T follicular helper cell (primary cell): Measurements from ENCODE around the gene RBMS1.
"Not testable (repeated sequence)": the region's sequence is repeated elsewhere in the genome, so short reads cannot be mapped to it uniquely, and the experiment has no call there.

ENCODE experiments used
- DNase-seq: peaks from one replicate; pipeline ENCODE4 v3.0.0-alpha.2; 2020; ENCODE audit warnings: low read depth

RBMS1 gene

GRCh38 chr2:160469621-160470204, 23.9 kb downstream of the RBMS1 start:
- no peak for DNase-seq

GRCh38 chr2:160469164-160469563, 24.4 kb downstream of the RBMS1 start:
- no peak for DNase-seq

GRCh38 chr2:160467086-160467485, 26.5 kb downstream of the RBMS1 start:
- no peak for DNase-seq

GRCh38 chr2:160465406-160465805, 28.2 kb downstream of the RBMS1 start:
- no peak for DNase-seq

GRCh38 chr2:160465002-160465401, 28.6 kb downstream of the RBMS1 start:
- DNase-seq = no peak

GRCh38 chr2:160464017-160464416, 29.6 kb downstream of the RBMS1 start:
- no peak for DNase-seq

GRCh38 chr2:160463245-160463644, 30.4 kb downstream of the RBMS1 start:
- DNase-seq = no peak

GRCh38 chr2:160460333-160460731, 33.3 kb downstream of the RBMS1 start:
- DNase-seq = no peak

- DNase-seq = no peak
Observed at GRCh38 chr2:160459538-160460332, 33.9 kb downstream of the RBMS1 start.

GRCh38 chr2:160458718-160459453, 34.7 kb downstream of the RBMS1 start:
- DNase-seq = no peak

GRCh38 chr2:160457588-160457987, 36.0 kb downstream of the RBMS1 start:
- no peak for DNase-seq

- DNase-seq = no peak
Observed at GRCh38 chr2:160454070-160454797, 39.4 kb downstream of the RBMS1 start.

GRCh38 chr2:160453111-160453820, 40.3 kb downstream of the RBMS1 start:
- DNase-seq = no peak

GRCh38 chr2:160450486-160450885, 43.1 kb downstream of the RBMS1 start:
- no peak for DNase-seq

- DNase-seq = not testable (repeated sequence)
Observed at GRCh38 chr2:160448821-160449220, 44.8 kb downstream of the RBMS1 start.

GRCh38 chr2:160445673-160446072, 47.9 kb downstream of the RBMS1 start:
- DNase-seq = no peak

GRCh38 chr2:160442603-160443002, 51.0 kb downstream of the RBMS1 start:
- no peak for DNase-seq

- DNase-seq = no peak
Observed at GRCh38 chr2:160440888-160441287, 52.7 kb downstream of the RBMS1 start.

GRCh38 chr2:160439038-160439437, 54.6 kb downstream of the RBMS1 start:
- not testable (repeated sequence) for DNase-seq

GRCh38 chr2:160437273-160437672, 56.3 kb downstream of the RBMS1 start:
- DNase-seq = no peak

GRCh38 chr2:160434254-160434948, 59.2 kb downstream of the RBMS1 start:
- no peak for DNase-seq
